Neuronal stem cell (in vitro differentiated cells): ENCODE measurements around the gene NFYB.

Source experiments
- DNase-seq: peaks from one replicate; pipeline ENCODE4 v3.0.0-alpha.2; 2013; ENCODE audit warnings: low spot score
- H2AFZ ChIP-seq: one replicate; pipeline ENCODE4 v1.6.1; 2013; ENCODE audit warnings: mild to moderate bottlenecking, low read length, inconsistent platforms
- H2AK5ac ChIP-seq: 2 replicates; pipeline ENCODE4 v1.6.1; 2013; ENCODE audit warnings: low read depth, mild to moderate bottlenecking, inconsistent platforms, low read length, moderate library complexity, mixed read lengths
- H2BK120ac ChIP-seq: 2 replicates; pipeline ENCODE4 v1.6.1; 2013; ENCODE audit warnings: low read depth, mild to moderate bottlenecking, inconsistent platforms, low read length, moderate library complexity, mixed read lengths
- H2BK12ac ChIP-seq: one replicate; pipeline ENCODE4 v1.6.1; 2013; ENCODE audit warnings: low read length, inconsistent platforms
- H2BK15ac ChIP-seq: 2 replicates; pipeline ENCODE4 v1.6.1; 2013; ENCODE audit warnings: mild to moderate bottlenecking, low read length, inconsistent platforms, mixed read lengths
- H2BK5ac ChIP-seq: one replicate; pipeline ENCODE4 v1.6.1; 2013; ENCODE audit warnings: inconsistent platforms, mild to moderate bottlenecking, low read length, moderate library complexity
- H3K14ac ChIP-seq: one replicate; pipeline ENCODE4 v1.6.1; 2013; ENCODE audit warnings: low read length, inconsistent platforms
- H3K18ac ChIP-seq: 2 replicates; pipeline ENCODE4 v1.6.1; 2013; ENCODE audit warnings: low read length, inconsistent platforms
- H3K23ac ChIP-seq: 2 replicates; pipeline ENCODE4 v1.6.1; 2013; ENCODE audit warnings: low read depth, mild to moderate bottlenecking, mixed read lengths, low read length, inconsistent platforms; ENCODE audit not compliant: poor library complexity
- H3K27ac ChIP-seq: replicated peaks from 3 replicates; pipeline ENCODE4 v1.5.1; 2013; ENCODE audit warnings: low read length, inconsistent platforms
- H3K27me3 ChIP-seq, 3 experiments: 2 replicates each; pipeline ENCODE4 v1.6.1; 2013; ENCODE audit warnings: low read length in 3 of 3, mild to moderate bottlenecking in 2 of 3, inconsistent platforms in 1 of 3, low read depth in 1 of 3, mixed read lengths in 1 of 3, moderate library complexity in 1 of 3; ENCODE audit not compliant: control insufficient read depth in 3 of 3, insufficient read depth in 3 of 3
- H3K36me3 ChIP-seq, 2 donors: replicated peaks in 1 of 2; 2 replicates each; pipeline ENCODE4 v1.6.1; 2013; ENCODE audit warnings: low read length in 2 of 2; ENCODE audit not compliant: control insufficient read depth in 2 of 2, insufficient read depth in 2 of 2
- H3K4ac ChIP-seq: 2 replicates; pipeline ENCODE4 v1.6.1; 2013; ENCODE audit warnings: inconsistent platforms, mild to moderate bottlenecking, low read length, moderate library complexity
- H3K4me1 ChIP-seq, 2 donors: 1 replicate in 1 of 2; 2 replicates in 1 of 2; pipeline ENCODE4 v1.6.1; 2013; ENCODE audit warnings: low read length in 2 of 2, low read depth in 1 of 2; ENCODE audit not compliant: control insufficient read depth in 2 of 2, insufficient read depth in 1 of 2
- H3K4me2 ChIP-seq: one replicate; pipeline ENCODE4 v1.6.1; 2013; ENCODE audit warnings: mild to moderate bottlenecking, low read length, inconsistent platforms; ENCODE audit not compliant: insufficient read depth, poor library complexity, severe bottlenecking
- H3K4me3 ChIP-seq, 2 donors: 2 replicates each; pipeline ENCODE4 v1.5.1; 2013; ENCODE audit warnings: low read length in 2 of 2, mild to moderate bottlenecking in 2 of 2, inconsistent platforms in 1 of 2, moderate library complexity in 1 of 2
- H3K79me1 ChIP-seq: one replicate; pipeline ENCODE4 v1.6.1; 2013; ENCODE audit warnings: low read depth, mild to moderate bottlenecking, inconsistent platforms, low read length, moderate library complexity
- H3K9ac ChIP-seq: one replicate; pipeline ENCODE4 v1.6.1; 2013; ENCODE audit warnings: mild to moderate bottlenecking, low read depth, low read length, inconsistent platforms; ENCODE audit not compliant: poor library complexity
- H3K9me3 ChIP-seq, 2 donors: replicated peaks in 1 of 2; 2 replicates each; pipeline versions ENCODE3 to v1.6.1; 2013; ENCODE audit warnings: low read length in 2 of 2, mild to moderate bottlenecking in 2 of 2, inconsistent platforms in 1 of 2, low read depth in 1 of 2, mixed read lengths in 1 of 2, moderate library complexity in 1 of 2; ENCODE audit not compliant: control insufficient read depth in 2 of 2, insufficient read depth in 1 of 2
- H4K8ac ChIP-seq: one replicate; pipeline ENCODE4 v1.6.1; 2013; ENCODE audit warnings: low read depth, mild to moderate bottlenecking, inconsistent platforms, low read length, moderate library complexity
- H4K91ac ChIP-seq: one replicate; pipeline ENCODE4 v1.6.1; 2013; ENCODE audit warnings: low read length, low read depth, mild to moderate bottlenecking, inconsistent platforms; ENCODE audit not compliant: poor library complexity
- WGBS, 2 donors: extraction: QIAGEN DNeasy Blood & Tissue Kit; methylation state at CpG; one replicate each; pipeline ENCODE4 v1.1.7; 2013; ENCODE audit warnings: missing lambda C conversion rate in 2 of 2, mixed read lengths in 1 of 2; ENCODE audit not compliant: insufficient read length in 2 of 2, insufficient replicate concordance in 1 of 2; ENCODE audit errors: extremely low coverage in 2 of 2; 5-methylcytosine and 5-hydroxymethylcytosine counted together

The NFYB gene

GRCh38 chr12:104143002-104143401 is 5.0 kb upstream of the NFYB start:
- H3K9me3 ChIP-seq = peaks cover 0 to 3% of the 10 kb centered on the region in 2 donors
- H3K79me1 ChIP-seq = no peaks in the 10 kb centered on the region
- H3K27ac ChIP-seq = no peak overlapping the region
- H2AK5ac ChIP-seq = no peak overlapping the region
- no peak overlapping the region for H2BK120ac ChIP-seq
- H3K18ac ChIP-seq = no peak overlapping the region
- peaks cover 0 to 20% (median 0%) of the 10 kb centered on the region in 3 experiments for H3K27me3 ChIP-seq
- H3K9ac ChIP-seq = no peak overlapping the region
- no peak overlapping the region for H3K4ac ChIP-seq
- no peak overlapping the region for H2BK15ac ChIP-seq
- peaks cover 0 to 1% of the 10 kb centered on the region in 2 donors for H3K36me3 ChIP-seq
- no peak overlapping the region for H3K14ac ChIP-seq
- H4K91ac ChIP-seq = no peak overlapping the region
- no peak overlapping the region for H3K4me3 ChIP-seq
- DNase-seq = no peak
- no peak overlapping the region for H4K8ac ChIP-seq
- H3K4me2 ChIP-seq = no peak overlapping the region
- peaks cover 5 to 7% of the 10 kb centered on the region in 2 donors for H3K4me1 ChIP-seq
- H3K23ac ChIP-seq = no peak overlapping the region
- H2BK5ac ChIP-seq = no peak overlapping the region
- no peak overlapping the region for H2AFZ ChIP-seq
- no peak overlapping the region for H2BK12ac ChIP-seq

GRCh38 chr12:104142543-104142942 is 4.5 kb upstream of the NFYB start:
- Histone ChIP-seq H3K27ac (no peak overlapping the region), H3K23ac (no peak overlapping the region), H2BK5ac (no peak overlapping the region), H3K27me3 (peaks cover 0 to 20% (median 0%) of the 10 kb centered on the region in 3 experiments), H2BK12ac (no peak overlapping the region), H2BK15ac (no peak overlapping the region), H3K18ac (no peak overlapping the region), H3K79me1 (no peaks in the 10 kb centered on the region), H3K9me3 (peaks cover 0 to 3% of the 10 kb centered on the region in 2 donors), H2BK120ac (no peak overlapping the region), H3K14ac (no peak overlapping the region), H4K91ac (no peak overlapping the region), H3K4ac (no peak overlapping the region), H2AFZ (no peak overlapping the region), H3K9ac (no peak overlapping the region), H3K4me3 (peak overlapping the region in 1 of 2 donors; percentile 35), H3K4me1 (peaks cover 5 to 7% of the 10 kb centered on the region in 2 donors), H3K36me3 (peaks cover 0 to 1% of the 10 kb centered on the region in 2 donors), H3K4me2 (no peak overlapping the region), H2AK5ac (no peak overlapping the region), H4K8ac (no peak overlapping the region)
- no peak for DNase-seq
- WGBS, 2 donors = no CpG with 5 or more reads among the region's 2 CpGs

GRCh38 chr12:104138797-104139152 is 765 bp upstream of the NFYB start:
- H3K9me3 ChIP-seq = peaks cover 0 to 3% of the 10 kb centered on the region in 2 donors
- peaks cover 2% of the 10 kb centered on the region for H3K79me1 ChIP-seq
- peaks cover 4 to 16% of the 10 kb centered on the region in 2 donors for H3K36me3 ChIP-seq
- peaks cover 0 to 12% (median 0%) of the 10 kb centered on the region in 3 experiments for H3K27me3 ChIP-seq
- peaks cover 9 to 11% of the 10 kb centered on the region in 2 donors for H3K4me1 ChIP-seq
- peak overlapping the region; percentile 38 for H2BK15ac ChIP-seq
- H4K91ac ChIP-seq = no peak overlapping the region
- DNase-seq = peak; percentile 15
- no peak overlapping the region for H3K14ac ChIP-seq
- no peak overlapping the region for H2BK120ac ChIP-seq
- H3K4me3 ChIP-seq = peak overlapping the region; percentile 54 to 71
- WGBS, 2 donors = no CpG with 5 or more reads among the region's 7 CpGs
- H2BK5ac ChIP-seq = peak overlapping the region; percentile 48
- no peak overlapping the region for H3K23ac ChIP-seq
- H2BK12ac ChIP-seq = no peak overlapping the region
- no peak overlapping the region for H2AK5ac ChIP-seq
- H2AFZ ChIP-seq = peak overlapping the region; percentile 98
- no peak overlapping the region for H3K4ac ChIP-seq
- no peak overlapping the region for H3K27ac ChIP-seq
- peak overlapping the region; percentile 79 for H3K18ac ChIP-seq
- H3K9ac ChIP-seq = no peak overlapping the region
- peak overlapping the region; percentile 89 for H3K4me2 ChIP-seq
- no peak overlapping the region for H4K8ac ChIP-seq

GRCh38 chr12:104137001-104137901 is 759 bp downstream of the NFYB start:
- Histone ChIP-seq H3K4me3 (peak overlapping the region; percentile 90 to 97), H2BK5ac (no peak overlapping the region), H3K4ac (no peak overlapping the region), H3K36me3 (peaks cover 9 to 31% of the 10 kb centered on the region in 2 donors), H4K91ac (no peak overlapping the region), H2BK15ac (peak overlapping the region; percentile 9), H3K14ac (no peak overlapping the region), H3K9me3 (no peaks in the 10 kb centered on the region), H3K4me1 (peaks cover 9 to 11% of the 10 kb centered on the region in 2 donors), H2AK5ac (peak overlapping the region; percentile 49), H3K4me2 (peak overlapping the region; percentile 58), H3K23ac (peak overlapping the region; percentile 80), H3K79me1 (peaks cover 2% of the 10 kb centered on the region), H3K27me3 (peaks cover 0 to 12% (median 0%) of the 10 kb centered on the region in 3 experiments), H3K27ac (peak overlapping the region; percentile 97), H2AFZ (peak overlapping the region; percentile 67), H3K9ac (peak overlapping the region; percentile 97), H3K18ac (peak overlapping the region; percentile 97), H2BK12ac (no peak overlapping the region), H2BK120ac (peak overlapping the region; percentile 51), H4K8ac (no peak overlapping the region)
- WGBS, 2 donors = no CpG with 5 or more reads among the region's 78 CpGs
- peak; percentile 37 for DNase-seq
